ENCODE results near the gene ANKRD9. TPM values are rescaled to one million over a fixed set of nuclear protein-coding genes. Genes with fewer than 3 reads are reported as not detected.

Gene ANKRD9
- total and polyA plus RNA-seq, 7 donors, result 9.6 to 36.0 (median 16.4) TPM

DNA sequence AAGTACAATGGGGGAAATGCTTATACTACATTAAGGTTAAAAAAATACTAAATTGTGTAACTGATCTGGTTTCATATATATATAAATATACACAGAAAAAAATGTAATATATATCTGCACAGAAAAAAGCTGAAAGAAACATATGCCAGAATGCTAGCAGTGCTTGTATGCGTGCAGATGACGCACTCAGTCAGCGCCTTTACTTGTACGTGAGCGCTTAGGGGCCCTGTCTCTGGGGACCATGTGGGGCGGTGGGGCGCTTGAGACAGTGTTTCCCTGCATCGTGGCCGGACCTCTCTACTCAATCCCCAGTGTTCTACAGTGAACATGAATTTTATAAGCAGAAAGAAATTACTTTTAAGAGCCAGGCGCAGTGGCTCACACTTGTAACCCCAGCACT, 7.0 kb downstream of the ANKRD9 start:
- H3K27ac ChIP-seq, result peak overlapping the region in 1 of 4 donors; percentile 85
- peaks cover 9 to 37% (median 19%) of the 10 kb centered on the region in 4 donors for H3K36me3 ChIP-seq
- 96% methylated on average over 10 of the region's 10 CpGs for WGBS, 2 donors
- TF ChIP-seq, protein P1, sequence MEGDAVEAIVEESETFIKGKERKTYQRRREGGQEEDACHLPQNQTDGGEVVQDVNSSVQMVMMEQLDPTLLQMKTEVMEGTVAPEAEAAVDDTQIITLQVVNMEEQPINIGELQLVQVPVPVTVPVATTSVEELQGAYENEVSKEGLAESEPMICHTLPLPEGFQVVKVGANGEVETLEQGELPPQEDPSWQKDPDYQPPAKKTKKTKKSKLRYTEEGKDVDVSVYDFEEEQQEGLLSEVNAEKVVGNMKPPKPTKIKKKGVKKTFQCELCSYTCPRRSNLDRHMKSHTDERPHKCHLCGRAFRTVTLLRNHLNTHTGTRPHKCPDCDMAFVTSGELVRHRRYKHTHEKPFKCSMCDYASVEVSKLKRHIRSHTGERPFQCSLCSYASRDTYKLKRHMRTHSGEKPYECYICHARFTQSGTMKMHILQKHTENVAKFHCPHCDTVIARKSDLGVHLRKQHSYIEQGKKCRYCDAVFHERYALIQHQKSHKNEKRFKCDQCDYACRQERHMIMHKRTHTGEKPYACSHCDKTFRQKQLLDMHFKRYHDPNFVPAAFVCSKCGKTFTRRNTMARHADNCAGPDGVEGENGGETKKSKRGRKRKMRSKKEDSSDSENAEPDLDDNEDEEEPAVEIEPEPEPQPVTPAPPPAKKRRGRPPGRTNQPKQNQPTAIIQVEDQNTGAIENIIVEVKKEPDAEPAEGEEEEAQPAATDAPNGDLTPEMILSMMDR (IDR thresholded peaks at IDR 0.05), result no peak
- TF ChIP-seq POLR2AphosphoS5 (IDR thresholded peaks at IDR 0.05) (no peak), EP300 (IDR thresholded peaks at IDR 0.05) (no peak), POLR2A (IDR thresholded peaks at IDR 0.05) (no peak)
- H3K4me1 ChIP-seq, result peaks cover 0 to 21% (median 19%) of the 10 kb centered on the region in 4 donors
- H3K9me3 ChIP-seq, result no peaks in the 10 kb centered on the region
- no peaks in the 10 kb centered on the region for H3K27me3 ChIP-seq
- no peak overlapping the region for H3K4me3 ChIP-seq
- no peak for DNase-seq
- intact Hi-C loops (cut with DNase I), result no loop called here

DNA sequence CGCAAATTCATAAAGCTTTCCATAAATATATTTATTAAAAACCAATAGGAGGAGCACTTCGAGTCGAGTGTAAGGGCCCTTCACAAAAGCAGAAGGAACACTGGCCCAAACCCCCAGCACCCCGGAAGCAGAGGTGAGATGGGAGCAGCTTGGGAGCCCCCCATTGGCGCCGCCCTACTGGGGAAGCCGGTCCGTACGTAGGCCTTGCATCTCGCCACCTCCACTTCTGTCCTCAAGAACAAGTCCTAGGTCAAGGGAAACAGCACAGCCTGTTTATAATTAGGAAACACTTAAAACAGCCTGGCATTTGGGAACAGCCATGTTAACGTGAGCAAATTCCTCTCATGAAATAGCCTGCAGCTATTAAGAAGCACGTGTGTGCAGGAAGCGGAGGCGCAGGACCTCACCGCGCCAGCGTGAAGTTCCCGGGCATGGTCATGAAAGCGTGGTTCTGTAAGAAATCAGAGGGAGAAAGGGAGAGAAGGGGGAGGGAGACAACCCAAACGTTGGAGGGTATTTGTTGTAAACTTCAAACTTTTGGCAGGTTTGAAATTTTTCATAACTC, 7.7 kb downstream of the ANKRD9 start:
- no peaks in the 10 kb centered on the region for H3K9me3 ChIP-seq
- peak overlapping the region in 2 of 4 donors; percentile 80 to 85 for H3K27ac ChIP-seq
- H3K4me1 ChIP-seq, result peaks cover 0 to 21% (median 19%) of the 10 kb centered on the region in 4 donors
- intact Hi-C loops (cut with DNase I), result no loop called here
- H3K36me3 ChIP-seq, result peaks cover 4 to 37% (median 22%) of the 10 kb centered on the region in 4 donors
- 88 to 92% methylated on average over 20 of the region's 20 CpGs for WGBS, 2 donors
- TF ChIP-seq, protein P1 (IDR thresholded peaks at IDR 0.05), result no peak
- TF ChIP-seq POLR2AphosphoS5 (IDR thresholded peaks at IDR 0.05) (no peak), POLR2A (IDR thresholded peaks at IDR 0.05) (no peak), EP300 (IDR thresholded peaks at IDR 0.05) (no peak)
- H3K27me3 ChIP-seq, result no peaks in the 10 kb centered on the region
- no peak for DNase-seq
- H3K4me3 ChIP-seq, result no peak overlapping the region

- no peaks in the 10 kb centered on the region for H3K27me3 ChIP-seq
- no peaks in the 10 kb centered on the region for H3K9me3 ChIP-seq
- DNase-seq, result no peak
- intact Hi-C loops (cut with DNase I), result no loop called here
- H3K4me1 ChIP-seq, result peaks cover 0 to 21% (median 19%) of the 10 kb centered on the region in 4 donors
- peak overlapping the region; percentile 75 to 85 (median 80) for H3K27ac ChIP-seq
- H3K36me3 ChIP-seq, result peaks cover 0 to 27% (median 19%) of the 10 kb centered on the region in 4 donors
- 88% methylated on average over 3 of the region's 3 CpGs for WGBS, 2 donors
- H3K4me3 ChIP-seq, result no peak overlapping the region
- no peak for TF ChIP-seq POLR2A (IDR thresholded peaks at IDR 0.05)
- no peak for TF ChIP-seq EP300 (IDR thresholded peaks at IDR 0.05)
- TF ChIP-seq, protein P1 (IDR thresholded peaks at IDR 0.05), result no peak
- no peak for TF ChIP-seq POLR2AphosphoS5 (IDR thresholded peaks at IDR 0.05)
Observed at GRCh38 chr14:102500713-102501112, 8.9 kb downstream of the ANKRD9 start.

DNA sequence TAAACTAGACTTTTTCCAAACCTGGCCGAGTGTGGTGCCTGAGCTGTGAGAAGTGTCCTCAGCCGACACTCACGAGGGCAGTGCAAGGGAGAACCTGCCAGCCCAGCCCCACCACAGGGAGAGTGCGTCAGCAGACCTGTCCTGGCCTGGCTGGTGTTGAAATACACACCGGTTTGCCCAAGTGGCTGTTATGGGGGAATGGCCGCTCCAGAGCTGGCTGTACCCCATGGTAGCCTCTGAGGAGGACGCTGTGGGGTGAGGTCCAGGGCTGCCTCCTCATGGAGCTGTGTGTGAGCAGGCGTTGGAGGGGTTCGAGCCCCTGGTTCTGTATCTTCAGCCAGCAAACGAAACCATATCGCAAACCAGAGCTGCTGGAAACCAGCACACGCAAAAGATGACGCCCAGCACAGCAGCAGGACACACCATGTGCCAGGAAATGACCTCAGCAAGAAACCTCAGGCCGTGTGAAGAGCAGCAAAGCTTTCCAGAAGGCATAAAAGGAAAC, 9.4 kb downstream of the ANKRD9 start:
- no peaks in the 10 kb centered on the region for H3K27me3 ChIP-seq
- intact Hi-C loops (cut with DNase I), result no loop called here
- WGBS, 2 donors, result 77 to 82% methylated on average over 14 of the region's 14 CpGs
- no peaks in the 10 kb centered on the region for H3K9me3 ChIP-seq
- H3K4me1 ChIP-seq, result peaks cover 0 to 21% (median 19%) of the 10 kb centered on the region in 4 donors
- TF ChIP-seq, protein P1 (IDR thresholded peaks at IDR 0.05), result no peak
- TF ChIP-seq POLR2A (IDR thresholded peaks at IDR 0.05), result no peak
- peak; percentile 42 to 95 (median 84) for TF ChIP-seq EP300 (IDR thresholded peaks at IDR 0.05)
- peak in 2 of 4 donors; percentile 58 to 74 for TF ChIP-seq POLR2AphosphoS5 (IDR thresholded peaks at IDR 0.05)
- DNase-seq, result peak; percentile 93
- peak overlapping the region; percentile 75 to 85 (median 80) for H3K27ac ChIP-seq
- H3K4me3 ChIP-seq, result no peak overlapping the region
- peaks cover 0 to 27% (median 19%) of the 10 kb centered on the region in 4 donors for H3K36me3 ChIP-seq

Measured in sigmoid colon (tissue), 7 donors.